ENCODE data around the gene FMN1.

FMN1 gene

GRCh38 chr15:32718821-32719716 is 475.4 kb downstream of the FMN1 start:
- DNase-seq (ENCODE audit: low read depth): no peak

GRCh38 chr15:32718227-32718820 is 476.2 kb downstream of the FMN1 start:
- no peak for DNase-seq (ENCODE audit: low read depth)

- DNase-seq (ENCODE audit: low read depth): no peak
Observed at GRCh38 chr15:32717426-32718226, 476.9 kb downstream of the FMN1 start, which contains the start of gene GREM1. GREM1 (plus strand) TSS chr15:32718004; CDS start chr15:32730691, 12,687 bp downstream.

- no peak for DNase-seq (ENCODE audit: low read depth)
Observed at GRCh38 chr15:32716915-32717425, 477.5 kb downstream of the FMN1 start.

- DNase-seq (ENCODE audit: low read depth): no peak
Observed at GRCh38 chr15:32716216-32716914, 478.1 kb downstream of the FMN1 start.
